Stimulated activated naive CD8-positive, alpha-beta T cell treated with anti-CD3 and anti-CD28 coated beads, Interleukin-15, Interleukin-2, amounts not matched to agents 100 ng/mL and 50 ng/mL, for 24 hours (primary cell): ENCODE measurements around the gene ZNF12.
A peak's percentile ranks its signal among the peaks of the same experiment; 100 is the strongest.
"Not testable (repeated sequence)": the region's sequence is repeated elsewhere in the genome, so short reads cannot be mapped to it uniquely, and the experiment has no call there.

ENCODE experiments used
- H3K27ac Mint-ChIP-seq: one replicate; pipeline ENCODE4 v1.8.0; 2021; ENCODE audit warnings: mild to moderate bottlenecking, mixed read lengths
- H3K27me3 Mint-ChIP-seq: one replicate; pipeline ENCODE4 v1.8.0; 2021; ENCODE audit warnings: mixed read lengths
- H3K36me3 Mint-ChIP-seq: one replicate; pipeline ENCODE4 v1.8.0; 2021; ENCODE audit warnings: low read depth, mixed read lengths
- H3K4me1 Mint-ChIP-seq: one replicate; pipeline ENCODE4 v1.8.0; 2021; ENCODE audit warnings: low read depth, mixed read lengths
- H3K4me3 Mint-ChIP-seq: one replicate; pipeline ENCODE4 v1.8.0; 2021; ENCODE audit warnings: mild to moderate bottlenecking, mixed read lengths
- H3K9me3 Mint-ChIP-seq: one replicate; pipeline ENCODE4 v1.8.0; 2021; ENCODE audit warnings: mixed read lengths

Gene ZNF12

DNA sequence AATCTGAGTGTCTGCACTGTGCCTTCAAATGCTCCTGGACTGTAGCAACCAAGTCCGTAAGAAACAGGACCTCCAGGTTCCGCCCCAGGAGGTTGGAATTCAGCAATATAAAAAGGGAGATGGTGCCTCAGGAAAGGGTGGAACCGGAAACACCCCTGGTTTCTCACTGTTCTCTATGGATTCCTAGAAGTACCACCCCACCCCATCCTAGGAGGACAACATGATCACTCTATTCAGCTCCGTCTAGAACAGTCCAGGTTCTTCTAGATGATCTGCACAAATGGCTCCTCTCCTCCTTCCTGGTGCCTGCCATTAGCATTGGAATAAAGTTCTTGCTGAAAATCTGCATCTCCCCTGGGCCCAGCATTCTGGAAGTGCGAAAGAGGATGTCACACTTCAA lies 7.6 kb upstream of the ZNF12 start:
- Mint-ChIP-seq H3K36me3 (no peaks in the 10 kb centered on the region), H3K4me1 (no peaks in the 10 kb centered on the region), H3K9me3 (no peaks in the 10 kb centered on the region), H3K4me3 (no peak overlapping the region), H3K27me3 (peaks cover 15% of the 10 kb centered on the region), H3K27ac (no peak overlapping the region)

DNA sequence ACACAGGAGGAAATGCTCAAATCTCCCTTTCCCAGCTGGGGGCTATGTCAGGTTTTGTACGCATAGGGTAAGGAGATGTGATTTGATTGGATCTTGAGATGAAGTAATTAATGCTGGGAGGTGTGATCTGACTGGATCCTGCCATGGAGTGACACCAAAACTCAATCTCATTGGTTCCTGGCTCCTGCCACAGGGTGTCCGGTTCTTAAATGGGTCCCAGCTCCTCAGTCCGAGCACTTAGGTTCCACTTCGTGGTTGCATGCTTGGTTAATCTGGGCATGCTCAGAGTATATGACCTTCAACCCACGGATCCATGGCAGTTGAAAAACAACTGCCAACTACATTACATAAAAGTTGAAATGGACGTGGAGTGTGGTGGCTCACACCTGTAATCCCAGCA lies 3.1 kb upstream of the ZNF12 start:
- peaks cover 21% of the 10 kb centered on the region for H3K4me1 Mint-ChIP-seq
- no peak overlapping the region for H3K4me3 Mint-ChIP-seq
- H3K9me3 Mint-ChIP-seq = peaks cover 6% of the 10 kb centered on the region
- H3K36me3 Mint-ChIP-seq = peaks cover 12% of the 10 kb centered on the region
- H3K27ac Mint-ChIP-seq = no peak overlapping the region
- no peaks in the 10 kb centered on the region for H3K27me3 Mint-ChIP-seq

DNA sequence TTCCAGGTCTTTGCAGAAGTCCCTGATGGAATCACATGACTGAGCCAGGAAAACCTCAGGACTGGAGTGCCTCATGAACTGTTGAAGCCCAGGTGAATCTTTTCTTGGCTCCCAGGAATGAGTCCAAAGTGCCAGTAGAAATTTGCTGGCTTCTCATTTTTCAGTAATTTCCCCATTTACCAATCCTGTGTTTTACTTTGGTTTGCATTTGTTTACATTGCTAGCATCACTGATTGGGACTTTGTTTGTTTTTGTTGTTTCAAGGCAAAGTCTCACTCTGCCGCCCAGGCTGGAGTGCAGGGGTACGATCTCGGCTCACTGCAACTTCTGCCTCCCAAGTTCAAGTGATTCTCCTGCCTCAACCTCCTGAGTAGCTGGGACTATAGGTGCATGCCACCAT lies 1.6 kb upstream of the ZNF12 start:
- no peak overlapping the region for H3K27ac Mint-ChIP-seq
- no peak overlapping the region for H3K4me3 Mint-ChIP-seq

DNA sequence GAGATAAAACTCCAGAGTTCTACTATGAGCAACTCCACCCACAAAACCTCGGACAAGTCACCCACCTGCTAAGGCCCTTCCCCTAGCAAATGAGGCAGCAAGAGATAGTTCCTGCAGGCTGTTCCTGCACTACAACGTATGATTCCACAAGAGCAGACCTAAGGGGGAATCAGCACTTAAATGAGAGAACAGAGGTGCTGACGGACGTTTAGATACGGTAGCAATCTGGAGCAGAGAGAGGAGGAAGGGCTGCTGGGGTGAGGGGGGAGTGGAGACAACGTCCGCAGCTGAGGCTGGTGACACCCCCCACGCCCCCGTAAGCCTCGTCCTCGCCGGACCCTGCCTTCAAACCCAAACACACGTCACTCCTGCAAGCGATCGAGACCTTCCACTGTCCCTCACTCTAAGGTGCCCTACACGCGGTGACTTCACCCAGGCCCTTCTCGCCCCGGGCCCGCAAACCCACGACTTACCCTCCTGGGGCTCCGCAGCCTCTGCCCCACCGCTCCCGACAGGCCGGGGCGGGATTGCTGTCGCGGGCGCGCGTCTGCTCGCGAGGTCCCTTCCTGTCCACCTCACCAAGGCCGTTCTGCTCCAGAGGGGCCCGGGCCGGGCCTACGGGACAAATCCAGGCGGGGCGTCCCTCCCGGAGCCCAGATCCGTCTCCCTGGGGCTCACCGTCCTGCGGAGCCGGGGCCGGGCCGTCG lies 635 bp downstream of the ZNF12 start:
- Mint-ChIP-seq H3K4me3 (peak overlapping the region; percentile 97), H3K9me3 (peaks cover 28% of the 10 kb centered on the region), H3K27ac (peak overlapping the region; percentile 94), H3K4me1 (peaks cover 45% of the 10 kb centered on the region), H3K36me3 (peaks cover 33% of the 10 kb centered on the region), H3K27me3 (no peaks in the 10 kb centered on the region)

More for the DNA sequence above, 1.6 kb upstream of the ZNF12 start:
- peaks cover 25% of the 10 kb centered on the region for H3K36me3 Mint-ChIP-seq
- H3K27me3 Mint-ChIP-seq = no peaks in the 10 kb centered on the region
- H3K4me1 Mint-ChIP-seq = peaks cover 29% of the 10 kb centered on the region
- peaks cover 13% of the 10 kb centered on the region for H3K9me3 Mint-ChIP-seq

DNA sequence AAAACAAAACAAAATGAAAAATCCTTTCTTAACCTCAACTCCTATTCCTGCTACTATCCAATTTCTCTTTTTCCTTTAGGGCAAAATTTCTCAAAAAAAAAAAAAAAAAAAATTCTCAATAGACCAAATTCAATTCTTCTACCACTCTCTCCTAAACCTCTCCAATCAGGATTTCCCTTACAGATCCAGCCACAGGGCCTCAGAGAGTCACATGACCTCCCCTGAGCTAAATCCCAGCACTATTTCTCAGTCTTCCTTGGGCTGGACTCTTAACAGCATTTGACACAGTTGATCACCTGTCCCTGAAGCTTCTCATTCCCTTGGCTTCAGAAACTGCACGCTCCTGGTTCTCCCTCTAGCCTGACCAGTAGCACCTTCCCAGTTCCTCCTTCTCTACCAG lies 4.9 kb downstream of the ZNF12 start:
- Mint-ChIP-seq H3K27me3 (no peaks in the 10 kb centered on the region), H3K4me1 (peaks cover 38% of the 10 kb centered on the region), H3K36me3 (peaks cover 33% of the 10 kb centered on the region), H3K9me3 (peaks cover 42% of the 10 kb centered on the region), H3K27ac (no peak overlapping the region), H3K4me3 (no peak overlapping the region)

DNA sequence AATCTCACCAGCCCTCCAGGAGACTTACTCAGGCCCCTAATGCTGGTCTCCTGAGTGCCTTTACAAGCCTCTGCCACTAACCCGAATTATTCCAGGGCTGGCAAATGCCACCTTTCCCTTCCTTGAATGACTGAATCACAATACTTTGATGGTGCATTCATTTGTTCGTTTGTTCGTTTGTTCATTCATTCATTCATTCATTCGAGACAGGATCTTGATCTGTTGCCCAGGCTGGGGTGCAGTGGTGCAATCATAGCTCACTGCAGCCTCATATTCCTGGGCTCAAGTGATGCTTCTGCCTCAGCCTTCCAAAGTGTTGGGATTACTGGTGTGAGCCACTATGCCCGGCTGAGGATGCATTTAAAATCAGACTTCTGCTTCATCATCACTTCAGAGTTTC lies 6.0 kb downstream of the ZNF12 start:
- Mint-ChIP-seq H3K9me3 (peaks cover 42% of the 10 kb centered on the region), H3K27ac (no peak overlapping the region), H3K4me1 (peaks cover 35% of the 10 kb centered on the region), H3K36me3 (peaks cover 31% of the 10 kb centered on the region), H3K4me3 (no peak overlapping the region), H3K27me3 (no peaks in the 10 kb centered on the region)

DNA sequence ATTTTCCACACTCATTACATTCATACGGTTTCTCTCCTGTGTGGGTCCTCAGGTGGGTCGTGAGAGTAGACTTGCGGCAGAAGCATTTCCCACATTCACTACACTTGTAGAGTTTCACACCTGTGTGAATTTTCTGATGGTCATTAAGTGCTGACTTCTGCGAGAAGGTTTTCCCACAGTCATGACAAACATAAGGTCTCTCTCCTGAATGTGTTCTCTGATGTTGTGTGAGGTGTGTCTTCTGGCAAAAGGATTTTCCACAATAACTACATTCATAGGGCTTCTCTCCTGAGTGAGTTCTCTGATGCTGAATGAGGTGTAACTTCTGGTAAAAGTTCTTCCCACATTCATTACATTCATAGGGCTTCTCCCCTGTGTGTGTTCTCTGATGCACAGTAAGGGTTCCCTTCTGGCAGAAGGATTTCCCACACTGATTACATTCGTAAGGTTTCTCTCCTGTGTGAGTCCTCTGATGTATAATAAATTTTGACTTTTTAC lies 15.1 kb downstream of the ZNF12 start:
- no peaks in the 10 kb centered on the region for H3K4me1 Mint-ChIP-seq
- no peaks in the 10 kb centered on the region for H3K36me3 Mint-ChIP-seq
- no peaks in the 10 kb centered on the region for H3K27me3 Mint-ChIP-seq
- peaks cover 40% of the 10 kb centered on the region for H3K9me3 Mint-ChIP-seq
- H3K27ac Mint-ChIP-seq = no peak overlapping the region
- no peak overlapping the region for H3K4me3 Mint-ChIP-seq

DNA sequence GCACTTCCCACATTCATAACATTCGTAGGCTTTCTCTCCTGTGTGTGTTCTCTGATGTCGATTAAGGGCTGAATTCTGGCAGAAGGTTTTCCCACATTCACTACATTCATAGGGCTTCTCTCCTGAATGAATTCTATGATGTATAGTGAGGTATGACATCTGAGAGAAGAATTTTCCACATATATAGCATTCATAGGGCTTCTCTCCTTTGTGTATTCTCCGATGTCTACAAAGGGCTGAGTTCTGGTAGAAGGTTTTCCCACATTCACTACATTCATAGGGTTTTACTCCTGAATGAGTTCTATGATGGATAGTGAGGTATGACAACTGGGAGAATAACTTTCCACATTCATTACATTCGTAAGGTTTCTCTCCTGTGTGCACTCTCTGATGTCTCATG lies 15.6 kb downstream of the ZNF12 start:
- Mint-ChIP-seq H3K4me3 (no peak overlapping the region), H3K4me1 (no peaks in the 10 kb centered on the region), H3K9me3 (peaks cover 45% of the 10 kb centered on the region), H3K36me3 (no peaks in the 10 kb centered on the region), H3K27me3 (no peaks in the 10 kb centered on the region), H3K27ac (no peak overlapping the region)

DNA sequence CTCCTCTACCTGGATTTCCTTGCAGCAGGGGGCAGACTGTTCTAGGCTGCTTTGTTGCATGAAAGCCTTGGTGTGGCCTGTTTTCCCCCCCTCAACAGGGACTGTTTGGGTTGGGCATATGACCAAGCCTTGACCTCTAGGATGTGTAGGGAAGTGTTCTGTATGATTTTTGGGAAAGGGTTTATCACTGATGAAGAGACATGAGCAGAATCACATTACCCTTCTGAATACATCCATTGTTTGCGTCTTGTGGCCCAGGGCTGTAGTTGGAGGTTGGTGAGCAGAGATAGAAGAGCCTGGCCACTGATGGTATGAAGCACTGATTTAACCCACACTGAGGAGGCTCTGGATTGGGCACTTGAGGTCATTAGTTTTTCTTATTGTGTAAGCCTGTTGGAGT lies 26.6 kb downstream of the ZNF12 start:
- H3K27ac Mint-ChIP-seq = no peak overlapping the region
- H3K4me1 Mint-ChIP-seq = no peaks in the 10 kb centered on the region
- no peak overlapping the region for H3K4me3 Mint-ChIP-seq
- peaks cover 61% of the 10 kb centered on the region for H3K9me3 Mint-ChIP-seq
- no peaks in the 10 kb centered on the region for H3K27me3 Mint-ChIP-seq
- peaks cover 39% of the 10 kb centered on the region for H3K36me3 Mint-ChIP-seq

DNA sequence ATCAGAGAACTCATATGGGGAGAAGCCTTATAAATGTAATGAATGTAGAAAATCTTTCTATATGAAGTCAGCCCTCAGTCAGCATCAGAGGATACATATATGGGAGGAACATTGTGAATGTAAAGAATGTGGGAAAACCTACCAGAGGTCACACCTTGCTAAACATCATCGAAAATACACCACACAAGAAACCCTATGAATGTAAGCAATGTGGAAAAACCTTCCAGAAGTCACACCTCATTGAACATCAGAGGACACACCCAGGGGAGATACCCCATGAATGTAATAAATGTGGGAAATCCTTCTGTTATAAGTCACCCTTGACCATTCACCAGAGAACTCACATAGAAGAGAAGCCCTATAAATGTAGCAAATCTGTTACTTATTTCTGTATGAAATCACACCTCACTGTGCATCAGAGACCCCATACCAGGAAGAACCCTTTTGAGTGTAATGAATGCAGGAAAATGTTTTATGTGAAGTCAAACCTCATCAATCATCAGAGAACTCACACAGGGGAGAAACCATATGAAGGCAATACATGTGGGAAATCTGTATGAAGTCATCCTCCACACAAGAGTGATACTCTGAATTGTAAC lies 30.8 kb downstream of the ZNF12 start:
- H3K9me3 Mint-ChIP-seq = peaks cover 56% of the 10 kb centered on the region
- peaks cover 39% of the 10 kb centered on the region for H3K36me3 Mint-ChIP-seq
- no peaks in the 10 kb centered on the region for H3K27me3 Mint-ChIP-seq
- no peak overlapping the region for H3K4me3 Mint-ChIP-seq
- H3K4me1 Mint-ChIP-seq = no peaks in the 10 kb centered on the region
- H3K27ac Mint-ChIP-seq = no peak overlapping the region

DNA sequence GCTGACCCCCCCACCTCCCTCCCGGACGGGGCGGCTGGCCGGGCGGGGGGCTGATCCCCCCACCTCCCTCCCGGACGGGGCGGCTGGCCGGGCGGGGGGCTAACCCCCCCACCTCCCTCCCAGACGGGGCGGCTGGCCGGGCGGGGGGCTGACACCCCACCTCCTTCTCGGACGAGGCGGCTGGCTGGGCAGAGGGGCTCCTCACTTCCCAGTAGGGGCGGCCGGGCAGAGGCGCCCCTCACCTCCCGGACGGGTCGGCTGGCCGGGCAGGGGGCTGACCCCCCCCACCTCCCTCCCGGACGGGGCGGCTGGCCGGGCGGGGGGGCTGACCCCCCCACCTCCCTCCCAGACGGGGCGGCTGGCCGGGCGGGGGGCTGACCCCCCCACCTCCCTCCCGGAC lies 35.9 kb downstream of the ZNF12 start:
- H3K27ac Mint-ChIP-seq, H3K4me1 Mint-ChIP-seq, H3K27me3 Mint-ChIP-seq, H3K4me3 Mint-ChIP-seq: not testable (repeated sequence)
- peaks cover 52% of the 10 kb centered on the region for H3K36me3 Mint-ChIP-seq
- H3K9me3 Mint-ChIP-seq = peaks cover 45% of the 10 kb centered on the region

DNA sequence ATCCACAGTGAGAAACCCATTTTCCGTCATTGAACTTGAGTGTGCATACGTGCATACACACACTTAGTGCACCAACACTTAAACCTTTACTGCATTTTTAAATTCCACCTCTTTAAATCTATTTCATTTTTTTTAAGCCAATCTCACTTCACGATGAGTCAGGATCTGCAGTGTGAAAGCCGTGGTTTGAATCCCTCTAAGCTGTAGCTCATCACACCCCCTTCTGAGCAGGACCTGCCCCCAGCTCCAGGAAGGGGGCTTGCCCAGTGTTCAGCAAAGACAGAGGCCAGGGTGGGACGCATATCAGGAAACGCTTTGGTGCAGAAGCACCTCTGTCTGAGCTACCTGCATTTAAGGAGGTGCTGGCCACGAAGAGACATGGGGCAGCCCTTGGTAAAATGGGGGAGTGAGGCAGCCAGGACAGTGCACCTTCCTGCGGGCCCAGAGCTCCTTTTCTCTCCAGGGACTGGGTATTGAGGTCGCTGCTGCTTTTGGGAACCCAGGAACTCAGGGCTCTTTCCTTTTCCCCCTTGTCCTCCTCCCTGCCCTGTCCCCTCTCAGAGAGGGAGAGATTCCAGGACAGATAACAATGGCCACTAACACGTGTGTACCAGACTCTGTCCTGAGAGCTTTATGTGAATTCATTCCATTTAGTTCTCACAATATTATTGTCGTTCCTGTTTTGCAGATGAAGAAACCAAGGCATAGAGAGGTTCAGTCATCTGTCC lies 48.0 kb downstream of the ZNF12 start:
- peaks cover 10% of the 10 kb centered on the region for H3K36me3 Mint-ChIP-seq
- no peak overlapping the region for H3K27ac Mint-ChIP-seq
- H3K4me3 Mint-ChIP-seq = no peak overlapping the region
- peaks cover 8% of the 10 kb centered on the region for H3K4me1 Mint-ChIP-seq
- H3K27me3 Mint-ChIP-seq = peaks cover 5% of the 10 kb centered on the region
- no peaks in the 10 kb centered on the region for H3K9me3 Mint-ChIP-seq

DNA sequence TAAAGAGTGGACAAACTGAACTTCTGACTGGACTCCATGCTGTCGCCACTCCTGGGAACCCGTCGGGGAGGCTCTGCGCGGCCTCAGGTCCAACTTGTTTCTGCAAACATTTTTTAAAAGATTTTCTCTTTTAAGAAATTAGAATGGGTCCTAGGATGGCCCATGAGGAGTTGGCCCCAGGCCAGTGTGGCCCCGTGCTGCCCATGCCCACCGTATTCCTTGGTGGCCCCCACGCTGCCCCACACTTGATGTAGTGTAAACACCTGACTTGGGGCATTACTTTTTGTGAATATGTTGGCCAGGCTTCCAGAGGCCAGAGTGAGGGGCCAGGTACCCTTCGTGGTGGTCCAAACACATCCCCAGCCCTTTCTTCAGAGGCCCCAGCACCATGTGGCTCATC lies 50.3 kb downstream of the ZNF12 start:
- Mint-ChIP-seq H3K36me3 (peaks cover 19% of the 10 kb centered on the region), H3K9me3 (no peaks in the 10 kb centered on the region), H3K4me1 (peaks cover 8% of the 10 kb centered on the region), H3K4me3 (no peak overlapping the region), H3K27me3 (peaks cover 5% of the 10 kb centered on the region), H3K27ac (no peak overlapping the region)

DNA sequence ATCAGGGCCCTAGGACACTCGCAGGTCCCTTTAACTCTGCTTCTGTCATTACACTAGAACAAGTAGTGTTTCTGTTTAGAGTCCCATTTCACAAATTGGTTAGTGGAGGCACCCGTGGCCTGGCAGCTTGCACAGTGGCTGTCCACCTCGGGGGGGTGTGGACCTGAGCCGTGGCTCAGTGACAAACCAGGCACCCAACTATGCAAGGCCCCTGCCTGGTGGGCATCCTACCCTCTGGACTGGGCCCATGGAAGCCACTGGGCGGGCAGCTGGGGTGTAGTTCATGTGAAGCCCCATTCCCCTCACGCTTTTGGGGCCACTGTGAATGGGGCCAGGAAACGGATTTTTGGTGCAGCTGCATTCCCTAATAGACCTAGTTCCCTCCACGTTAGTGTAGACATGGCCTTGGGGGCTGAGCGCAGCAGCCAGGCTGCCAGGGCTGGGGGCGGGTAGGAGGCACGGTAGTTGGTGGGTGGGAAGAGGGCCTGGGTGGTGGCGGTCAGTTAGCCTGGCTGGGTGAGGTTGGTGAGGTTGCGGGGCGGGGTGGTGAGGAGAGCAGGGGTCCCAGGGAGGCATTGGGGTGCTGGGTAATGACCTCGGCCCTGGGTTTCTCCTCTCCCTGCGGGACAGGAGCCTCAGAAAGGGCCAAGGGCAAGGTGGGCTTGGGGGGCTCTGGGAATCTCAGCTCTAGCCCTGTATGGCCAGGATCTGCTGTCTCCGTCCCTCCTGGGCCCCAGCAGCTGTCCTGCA lies 50.9 kb downstream of the ZNF12 start:
- H3K4me3 Mint-ChIP-seq = no peak overlapping the region
- H3K36me3 Mint-ChIP-seq = peaks cover 25% of the 10 kb centered on the region
- H3K9me3 Mint-ChIP-seq = no peaks in the 10 kb centered on the region
- H3K27me3 Mint-ChIP-seq = no peaks in the 10 kb centered on the region
- no peak overlapping the region for H3K27ac Mint-ChIP-seq
- H3K4me1 Mint-ChIP-seq = peaks cover 8% of the 10 kb centered on the region
